Measurements from ENCODE around the gene SLC23A3.

SLC23A3 gene

GRCh38 chr2:219169930-219170654, at the start of gene SLC23A3:
SLC23A3 (minus strand) TSS chr2:219170029; CDS start chr2:219169984, 45 bp downstream.
- DNase-seq: no peak

- peak; percentile 92 for DNase-seq
Measured at GRCh38 chr2:219218732-219219701, 49.2 kb upstream of the SLC23A3 start, which contains the start of gene ABCB6. ABCB6 (minus strand) TSS chr2:219218958; CDS start chr2:219218673, 285 bp downstream.

GRCh38 chr2:219218217-219218731, 48.4 kb upstream of the SLC23A3 start:
- peak; percentile 57 for DNase-seq

GRCh38 chr2:219216535-219216915, 46.7 kb upstream of the SLC23A3 start:
- no peak for DNase-seq

- no peak for DNase-seq
Measured at GRCh38 chr2:219215871-219216534, 46.2 kb upstream of the SLC23A3 start.

GRCh38 chr2:219214786-219215185, 45.0 kb upstream of the SLC23A3 start:
- no peak for DNase-seq

- no peak for DNase-seq
Measured at GRCh38 chr2:219214141-219214540, 44.3 kb upstream of the SLC23A3 start.

GRCh38 chr2:219213486-219214071, 43.8 kb upstream of the SLC23A3 start:
- DNase-seq: no peak

- DNase-seq: no peak
Measured at GRCh38 chr2:219213026-219213415, 43.2 kb upstream of the SLC23A3 start.

- DNase-seq: no peak
Measured at GRCh38 chr2:219210886-219211362, 41.1 kb upstream of the SLC23A3 start.

- no peak for DNase-seq
Measured at GRCh38 chr2:219210196-219210885, 40.5 kb upstream of the SLC23A3 start.

GRCh38 chr2:219209236-219210195, 39.7 kb upstream of the SLC23A3 start:
- no peak for DNase-seq

- peak; percentile 4 for DNase-seq
Measured at GRCh38 chr2:219207884-219208740, 38.3 kb upstream of the SLC23A3 start.

- no peak for DNase-seq
Measured at GRCh38 chr2:219207134-219207883, 37.5 kb upstream of the SLC23A3 start.

- DNase-seq: peak; percentile 92
Measured at GRCh38 chr2:219206328-219207133, 36.7 kb upstream of the SLC23A3 start, which contains the start of gene ZFAND2B. ZFAND2B (plus strand) TSS chr2:219206782; CDS start chr2:219206988, 206 bp downstream.

GRCh38 chr2:219205981-219206327, 36.1 kb upstream of the SLC23A3 start:
- DNase-seq: no peak

GRCh38 chr2:219205165-219205538, 35.3 kb upstream of the SLC23A3 start:
- no peak for DNase-seq

Measured in NCI-H2029 (cell line).